SK-N-SH (cell line): ENCODE data around the gene OBP2A.
"Not testable (repeated sequence)": the region's sequence is repeated elsewhere in the genome, so short reads cannot be mapped to it uniquely, and the experiment has no call there.

Experiments used
- TEAD4 ChIP-seq: IDR thresholded peaks from 2 replicates; pipeline ENCODE4 v1.4.0; 2012; ENCODE audit warnings: mild to moderate bottlenecking, borderline replicate concordance; ENCODE audit not compliant: insufficient read depth
- TF ChIP-seq, protein P1 (sequence below): fragments of 200-600 bp; sonication (generic); IDR thresholded peaks from 2 replicates; pipeline ENCODE4 v1.6.1; 2017; ENCODE audit warnings: antibody characterized with exemption, mild to moderate bottlenecking, moderate library complexity
- TF ChIP-seq, protein P2 (sequence below): IDR thresholded peaks from 2 replicates; pipeline ENCODE4 v1.6.1; 2012; ENCODE audit warnings: mild to moderate bottlenecking, low read depth, low read length, moderate library complexity

DNA sequence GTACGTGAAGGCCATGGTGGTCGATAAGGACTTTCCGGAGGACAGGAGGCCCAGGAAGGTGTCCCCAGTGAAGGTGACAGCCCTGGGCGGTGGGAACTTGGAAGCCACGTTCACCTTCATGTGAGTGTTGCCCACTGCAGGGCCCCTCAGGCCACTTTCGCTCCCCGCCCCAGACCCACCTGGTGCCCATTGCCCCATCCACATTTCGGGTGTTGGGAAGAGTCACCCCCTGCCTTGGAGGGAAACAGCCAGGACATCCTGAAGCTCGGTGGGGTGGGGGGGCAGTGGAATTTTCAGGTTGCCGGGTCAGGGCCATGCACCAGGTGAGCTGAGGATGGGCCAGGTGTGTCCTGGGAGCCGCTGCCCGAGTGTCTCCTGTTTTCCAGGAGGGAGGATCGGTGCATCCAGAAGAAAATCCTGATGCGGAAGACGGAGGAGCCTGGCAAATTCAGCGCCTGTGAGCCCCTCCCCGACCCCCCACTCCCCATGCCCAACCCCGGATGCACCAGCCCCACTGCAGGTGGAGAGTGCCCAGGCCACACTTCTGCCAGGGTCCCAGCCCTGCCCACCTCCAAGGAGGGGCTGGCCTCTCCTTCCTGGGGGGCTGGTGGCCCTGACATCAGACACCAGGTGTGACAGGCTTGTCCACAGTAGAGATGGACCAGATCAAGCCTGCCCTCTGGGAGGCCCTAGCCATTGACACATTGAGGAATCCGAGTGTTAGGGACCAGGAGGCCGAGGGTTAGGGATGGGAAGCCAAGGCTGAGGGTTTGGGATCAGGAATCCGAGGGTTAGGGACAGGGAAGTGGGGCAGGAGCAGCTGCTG is 1.1 kb downstream of the OBP2A start:
- not testable (repeated sequence) for TF ChIP-seq TEAD4
- TF ChIP-seq, protein P1, sequence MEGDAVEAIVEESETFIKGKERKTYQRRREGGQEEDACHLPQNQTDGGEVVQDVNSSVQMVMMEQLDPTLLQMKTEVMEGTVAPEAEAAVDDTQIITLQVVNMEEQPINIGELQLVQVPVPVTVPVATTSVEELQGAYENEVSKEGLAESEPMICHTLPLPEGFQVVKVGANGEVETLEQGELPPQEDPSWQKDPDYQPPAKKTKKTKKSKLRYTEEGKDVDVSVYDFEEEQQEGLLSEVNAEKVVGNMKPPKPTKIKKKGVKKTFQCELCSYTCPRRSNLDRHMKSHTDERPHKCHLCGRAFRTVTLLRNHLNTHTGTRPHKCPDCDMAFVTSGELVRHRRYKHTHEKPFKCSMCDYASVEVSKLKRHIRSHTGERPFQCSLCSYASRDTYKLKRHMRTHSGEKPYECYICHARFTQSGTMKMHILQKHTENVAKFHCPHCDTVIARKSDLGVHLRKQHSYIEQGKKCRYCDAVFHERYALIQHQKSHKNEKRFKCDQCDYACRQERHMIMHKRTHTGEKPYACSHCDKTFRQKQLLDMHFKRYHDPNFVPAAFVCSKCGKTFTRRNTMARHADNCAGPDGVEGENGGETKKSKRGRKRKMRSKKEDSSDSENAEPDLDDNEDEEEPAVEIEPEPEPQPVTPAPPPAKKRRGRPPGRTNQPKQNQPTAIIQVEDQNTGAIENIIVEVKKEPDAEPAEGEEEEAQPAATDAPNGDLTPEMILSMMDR: not testable (repeated sequence)
- TF ChIP-seq, protein P2, sequence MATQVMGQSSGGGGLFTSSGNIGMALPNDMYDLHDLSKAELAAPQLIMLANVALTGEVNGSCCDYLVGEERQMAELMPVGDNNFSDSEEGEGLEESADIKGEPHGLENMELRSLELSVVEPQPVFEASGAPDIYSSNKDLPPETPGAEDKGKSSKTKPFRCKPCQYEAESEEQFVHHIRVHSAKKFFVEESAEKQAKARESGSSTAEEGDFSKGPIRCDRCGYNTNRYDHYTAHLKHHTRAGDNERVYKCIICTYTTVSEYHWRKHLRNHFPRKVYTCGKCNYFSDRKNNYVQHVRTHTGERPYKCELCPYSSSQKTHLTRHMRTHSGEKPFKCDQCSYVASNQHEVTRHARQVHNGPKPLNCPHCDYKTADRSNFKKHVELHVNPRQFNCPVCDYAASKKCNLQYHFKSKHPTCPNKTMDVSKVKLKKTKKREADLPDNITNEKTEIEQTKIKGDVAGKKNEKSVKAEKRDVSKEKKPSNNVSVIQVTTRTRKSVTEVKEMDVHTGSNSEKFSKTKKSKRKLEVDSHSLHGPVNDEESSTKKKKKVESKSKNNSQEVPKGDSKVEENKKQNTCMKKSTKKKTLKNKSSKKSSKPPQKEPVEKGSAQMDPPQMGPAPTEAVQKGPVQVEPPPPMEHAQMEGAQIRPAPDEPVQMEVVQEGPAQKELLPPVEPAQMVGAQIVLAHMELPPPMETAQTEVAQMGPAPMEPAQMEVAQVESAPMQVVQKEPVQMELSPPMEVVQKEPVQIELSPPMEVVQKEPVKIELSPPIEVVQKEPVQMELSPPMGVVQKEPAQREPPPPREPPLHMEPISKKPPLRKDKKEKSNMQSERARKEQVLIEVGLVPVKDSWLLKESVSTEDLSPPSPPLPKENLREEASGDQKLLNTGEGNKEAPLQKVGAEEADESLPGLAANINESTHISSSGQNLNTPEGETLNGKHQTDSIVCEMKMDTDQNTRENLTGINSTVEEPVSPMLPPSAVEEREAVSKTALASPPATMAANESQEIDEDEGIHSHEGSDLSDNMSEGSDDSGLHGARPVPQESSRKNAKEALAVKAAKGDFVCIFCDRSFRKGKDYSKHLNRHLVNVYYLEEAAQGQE: not testable (repeated sequence)
